Right cardiac atrium (tissue), 5 donors: ENCODE results near the gene TLCD5. TPM values are rescaled to one million over a fixed set of nuclear protein-coding genes. Genes with fewer than 3 reads are reported as not detected.

Source experiments
- ATAC-seq, 2 donors: fragments of 200-7000 bp; cut with Tn5 transposase; one replicate each; pipeline versions ENCODE4 v1.8.0 to v1.9.1; 2020; ENCODE audit warnings: moderate library complexity in 2 of 2, mild to moderate bottlenecking in 1 of 2
- DNase-seq, 3 donors: peaks; one replicate each; pipeline ENCODE4 v3.0.0-alpha.2; 2020
- H3K27ac ChIP-seq: one replicate; pipeline ENCODE4 v1.5.1; 2013; ENCODE audit warnings: mild to moderate bottlenecking, low read length, control low read depth, moderate library complexity
- H3K27me3 ChIP-seq: one replicate; pipeline ENCODE4 v1.6.1; 2013; ENCODE audit not compliant: control insufficient read depth, insufficient read depth
- H3K4me1 ChIP-seq: one replicate; pipeline ENCODE4 v1.6.1; 2013; ENCODE audit warnings: low read length; ENCODE audit not compliant: control insufficient read depth, insufficient read depth
- H3K4me3 ChIP-seq: one replicate; pipeline ENCODE4 v1.5.1; 2013; ENCODE audit warnings: low read length, control low read depth
- H3K9me3 ChIP-seq: one replicate; pipeline ENCODE4 v1.6.1; 2013; ENCODE audit warnings: low read length; ENCODE audit not compliant: control insufficient read depth
- whole genome bisulfite sequencing: extraction: QIAGEN DNeasy Blood & Tissue Kit; methylation state at CpG from one replicate; pipeline ENCODE4 v1.1.7; 2013; 5-methylcytosine and 5-hydroxymethylcytosine counted together
- intact Hi-C, 4 donors: fragments of 100-400 bp; cut with DNase I; formaldehyde crosslinking; loops; one replicate each; pipeline versions ENCODE4 v1.11.0 to v1.14.0; 2022 to 2023
- polyA plus RNA-seq: library from polyadenylated mRNA; stranded (reverse); fragments of 200-250 nt; gene quantifications from one replicate; pipeline ENCODE4 v1.2.3, GENCODE V29; 2013
- total RNA-seq, 4 donors: library from RNA; stranded (reverse); fragmentation: NEBNext Ultra II Directional; extraction: Animal tissue kit (Norgen Biotek cat#: 25700); gene quantifications; one replicate each; pipeline ENCODE4 v1.2.1, GENCODE V29; 2021
- donor health status: healthy with polysubstance abuse.
- donor health status: DM: no; HTN: yes; CAD: no.
- donor health status: DM: no; HTN: no; CAD: no.
- donor health status: DM: no; HTN: yes; CAD: no; lungs with severe emphysema.
- donor health status: DM: yes; HTN: yes; CAD: no.

TLCD5 gene
- total and polyA plus RNA-seq, 5 donors = 7.5 to 21.3 (median 17.0) TPM

- no peaks in the 10 kb centered on the region for H3K4me1 ChIP-seq
- no peak for DNase-seq
- no peak overlapping the region for H3K4me3 ChIP-seq
- no peak for ATAC-seq
- no peaks in the 10 kb centered on the region for H3K9me3 ChIP-seq
- no peaks in the 10 kb centered on the region for H3K27me3 ChIP-seq
- no peak overlapping the region for H3K27ac ChIP-seq
- intact Hi-C loops = no loop called here
- 93% methylated on average over 11 of the region's 11 CpGs for WGBS
Observed at GRCh38 chr11:120307476-120307875, 17.6 kb upstream of the TLCD5 start.

GRCh38 chr11:120308081-120308480 is 17.0 kb upstream of the TLCD5 start:
- intact Hi-C loops = no loop called here
- H3K9me3 ChIP-seq = no peaks in the 10 kb centered on the region
- no peak for DNase-seq
- H3K4me1 ChIP-seq = no peaks in the 10 kb centered on the region
- WGBS = 82% methylated on average over 7 of the region's 7 CpGs
- H3K4me3 ChIP-seq = no peak overlapping the region
- ATAC-seq = no peak
- H3K27me3 ChIP-seq = no peaks in the 10 kb centered on the region
- no peak overlapping the region for H3K27ac ChIP-seq

GRCh38 chr11:120310870-120311269 is 14.2 kb upstream of the TLCD5 start:
- Histone ChIP-seq H3K4me1 (peaks cover 5% of the 10 kb centered on the region), H3K9me3 (no peaks in the 10 kb centered on the region), H3K27me3 (no peaks in the 10 kb centered on the region), H3K4me3 (no peak overlapping the region), H3K27ac (no peak overlapping the region)
- no peak for DNase-seq
- no peak for ATAC-seq
- intact Hi-C loops = no loop called here
- 75% methylated on average over 3 of the region's 3 CpGs for WGBS

- DNase-seq (peak in 1 of 3 donors; percentile 24), ATAC-seq (no peak)
- no peak overlapping the region for H3K4me3 ChIP-seq
- peaks cover 17% of the 10 kb centered on the region for H3K4me1 ChIP-seq
- intact Hi-C loops = no loop called here
- no peaks in the 10 kb centered on the region for H3K9me3 ChIP-seq
- WGBS = 65% methylated on average over 3 of the region's 3 CpGs
- no peak overlapping the region for H3K27ac ChIP-seq
- H3K27me3 ChIP-seq = no peaks in the 10 kb centered on the region
Observed at GRCh38 chr11:120314861-120315260, 10.2 kb upstream of the TLCD5 start.

- peak overlapping the region; percentile 75 for H3K27ac ChIP-seq
- intact Hi-C loops = no loop called here
- WGBS = 15% methylated on average over 8 of the region's 8 CpGs
- H3K27me3 ChIP-seq = no peaks in the 10 kb centered on the region
- H3K9me3 ChIP-seq = no peaks in the 10 kb centered on the region
- no peak overlapping the region for H3K4me3 ChIP-seq
- peaks cover 17% of the 10 kb centered on the region for H3K4me1 ChIP-seq
- DNase-seq (peak; percentile 72 to 86 (median 86)), ATAC-seq (peak; percentile 81 to 85)
Observed at GRCh38 chr11:120316880-120317688, 8.0 kb upstream of the TLCD5 start.

- Histone ChIP-seq H3K27me3 (no peaks in the 10 kb centered on the region), H3K4me1 (peaks cover 17% of the 10 kb centered on the region), H3K9me3 (no peaks in the 10 kb centered on the region), H3K4me3 (no peak overlapping the region), H3K27ac (peak overlapping the region; percentile 75)
- no peak for ATAC-seq
- intact Hi-C loops = no loop called here
- WGBS = 87% methylated on average over 10 of the region's 10 CpGs
- peak in 1 of 3 donors; percentile 37 for DNase-seq
Observed at GRCh38 chr11:120317689-120318480, 7.2 kb upstream of the TLCD5 start.

- ATAC-seq = no peak
- 77% methylated on average over 4 of the region's 4 CpGs for WGBS
- DNase-seq = no peak
- Histone ChIP-seq H3K27ac (no peak overlapping the region), H3K27me3 (no peaks in the 10 kb centered on the region), H3K4me1 (peaks cover 17% of the 10 kb centered on the region), H3K9me3 (no peaks in the 10 kb centered on the region), H3K4me3 (no peak overlapping the region)
- intact Hi-C loops = no loop called here
Observed at GRCh38 chr11:120318906-120319305, 6.2 kb upstream of the TLCD5 start.

- peak; percentile 7 to 50 for ATAC-seq
- intact Hi-C loops = no loop called here
- H3K4me1 ChIP-seq = no peaks in the 10 kb centered on the region
- H3K4me3 ChIP-seq = peak overlapping the region; percentile 76
- DNase-seq = no peak
- WGBS = 21% methylated on average over 3 of the region's 3 CpGs
- no peaks in the 10 kb centered on the region for H3K9me3 ChIP-seq
- no peaks in the 10 kb centered on the region for H3K27me3 ChIP-seq
- H3K27ac ChIP-seq = no peak overlapping the region
Observed at GRCh38 chr11:120326228-120326627, 1.1 kb downstream of the TLCD5 start.

- WGBS = 23% methylated on average over 4 of the region's 4 CpGs
- intact Hi-C loops = no loop called here
- H3K9me3 ChIP-seq = no peaks in the 10 kb centered on the region
- ATAC-seq (no peak), DNase-seq (no peak)
- H3K4me1 ChIP-seq = no peaks in the 10 kb centered on the region
- no peaks in the 10 kb centered on the region for H3K27me3 ChIP-seq
- H3K4me3 ChIP-seq = peak overlapping the region; percentile 76
- peak overlapping the region; percentile 65 for H3K27ac ChIP-seq
Observed at GRCh38 chr11:120326845-120327281, 1.8 kb downstream of the TLCD5 start.

GRCh38 chr11:120327311-120327710 is 2.2 kb downstream of the TLCD5 start:
- Histone ChIP-seq H3K4me1 (no peaks in the 10 kb centered on the region), H3K9me3 (no peaks in the 10 kb centered on the region), H3K27ac (peak overlapping the region; percentile 83), H3K27me3 (no peaks in the 10 kb centered on the region), H3K4me3 (no peak overlapping the region)
- intact Hi-C loops = no loop called here
- ATAC-seq = no peak
- DNase-seq = no peak
- WGBS = 80% methylated on average over 4 of the region's 4 CpGs

GRCh38 chr11:120329556-120329955 is 4.5 kb downstream of the TLCD5 start:
- DNase-seq (no peak), ATAC-seq (no peak)
- intact Hi-C loops = no loop called here
- no peaks in the 10 kb centered on the region for H3K9me3 ChIP-seq
- H3K4me1 ChIP-seq = no peaks in the 10 kb centered on the region
- H3K27ac ChIP-seq = no peak overlapping the region
- H3K4me3 ChIP-seq = no peak overlapping the region
- H3K27me3 ChIP-seq = no peaks in the 10 kb centered on the region
- 75% methylated on average over 3 of the region's 3 CpGs for WGBS
